Stomach (tissue), 9 donors: Measurements from ENCODE around the gene ARPC1B. TPM values are rescaled to one million over a fixed set of nuclear protein-coding genes. Genes with fewer than 3 reads are reported as not detected.
"Not testable (repeated sequence)": the region's sequence is repeated elsewhere in the genome, so short reads cannot be mapped to it uniquely, and the experiment has no call there.

Source experiments
- DNase-seq, 2 donors: peaks; one replicate each; pipeline versions ENCODE4 v3.0.0 to v3.0.0-alpha.2; 2013 to 2019
- H3K27ac ChIP-seq, 5 donors: fragments of 200-600 bp in 4 of 5; sonication (generic) in 4 of 5; one replicate each; pipeline ENCODE4 v1.5.1; 2013 to 2019; ENCODE audit warnings: mild to moderate bottlenecking in 1 of 5, moderate library complexity in 1 of 5
- H3K27me3 ChIP-seq, 3 donors: fragments of 200-600 bp; sonication (generic); one replicate each; pipeline ENCODE4 v1.5.1; 2017 to 2019; ENCODE audit warnings: mixed run types in 1 of 3
- H3K36me3 ChIP-seq, 4 donors: fragments of 200-600 bp; sonication (generic); 1 replicate in 3 of 4; 2 replicates in 1 of 4; pipeline ENCODE4 v1.5.1; 2016 to 2019
- H3K4me1 ChIP-seq, 4 donors: fragments of 200-600 bp; sonication (generic); one replicate each; pipeline ENCODE4 v1.5.1; 2016 to 2019
- H3K4me3 ChIP-seq, 4 donors: fragments of 200-600 bp; sonication (generic) in 3 of 4; one replicate each; pipeline ENCODE4 v1.5.1; 2016 to 2019; ENCODE audit warnings: mild to moderate bottlenecking in 1 of 4
- H3K9me3 ChIP-seq, 4 donors: fragments of 200-600 bp; sonication (generic); one replicate each; pipeline ENCODE4 v1.5.1; 2016 to 2019
- EP300 ChIP-seq: sonication (generic); formaldehyde crosslinking; IDR thresholded peaks from one replicate; pipeline ENCODE4 v1.6.1; 2017; ENCODE audit warnings: antibody characterized with exemption
- POLR2A ChIP-seq, 4 donors: fragments of 450-650 bp; IDR thresholded peaks; one replicate each; pipeline ENCODE4 v1.6.1; 2016; ENCODE audit warnings: antibody characterized with exemption in 4 of 4, control low read depth in 2 of 4, mild to moderate bottlenecking in 1 of 4, moderate library complexity in 1 of 4
- POLR2AphosphoS5 ChIP-seq, 3 donors: sonication (generic); formaldehyde crosslinking; IDR thresholded peaks; one replicate each; pipeline ENCODE4 v1.6.1; 2016; ENCODE audit warnings: antibody characterized with exemption in 3 of 3
- WGBS, 5 donors: extraction: QIAGEN DNeasy Blood & Tissue Kit in 3 of 5; methylation state at CpG; one replicate each; pipeline versions ENCODE4 v1.1.5 to v1.1.7; 2013 to 2018; 5-methylcytosine and 5-hydroxymethylcytosine counted together
- intact Hi-C: fragments of 100-400 bp; cut with DNase I; formaldehyde crosslinking; loops from one replicate; pipeline ENCODE4 v1.15.1; 2023; ENCODE audit warnings: low total_unique reads
- polyA plus RNA-seq, 3 donors: library from polyadenylated mRNA; stranded (reverse); fragments of 200-250 nt; gene quantifications; one replicate each; pipeline ENCODE4 v1.2.3, GENCODE V29; 2013
- total RNA-seq, 5 donors: library from RNA; depleted of rRNA; stranded (reverse); fragments of >200 nt; gene quantifications; one replicate each; pipeline versions ENCODE4 v1.1.0 to v1.2.3, GENCODE V29; 2014 to 2016
- TF ChIP-seq, protein P1 (sequence below), 7 experiments: fragments of 450-650 bp in 4 of 7; fragments of 200-600 bp in 3 of 7; sonication (generic) in 3 of 7; IDR thresholded peaks; one replicate each; pipeline ENCODE4 v1.5.1; 2016 to 2019; ENCODE audit warnings: antibody characterized with exemption in 7 of 7, control low read depth in 2 of 7, mild to moderate bottlenecking in 1 of 7
- donor health status: healthy with polysubstance abuse.
- donor health status: Bipolar disorder and iron deficiency.
- donor health status: healthy.

ARPC1B gene
- total and polyA plus RNA-seq, 8 donors, result 25.1 to 229 (median 110) TPM

DNA sequence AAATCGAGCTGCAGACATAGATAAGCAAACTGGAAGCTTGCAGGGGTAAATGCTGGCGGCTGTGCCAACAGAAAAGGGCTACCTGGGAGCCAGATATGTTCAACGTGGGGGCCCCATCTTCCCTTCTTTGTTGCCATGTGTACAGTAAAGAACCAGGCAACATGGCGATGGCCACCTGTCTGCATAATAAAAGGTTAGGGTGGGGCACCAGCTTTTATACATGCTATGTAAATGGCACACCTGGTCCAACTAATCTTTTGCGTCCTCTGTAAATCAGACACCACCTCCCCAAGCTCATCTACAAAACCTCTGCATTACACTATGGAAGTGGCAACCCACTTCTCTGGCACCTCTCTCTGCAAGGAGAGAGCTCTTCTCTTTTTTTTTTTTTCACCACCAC lies 48.1 kb downstream of the ARPC1B start:
- no peak for TF ChIP-seq POLR2A (IDR thresholded peaks at IDR 0.05)
- Histone ChIP-seq H3K4me3 (no peak overlapping the region), H3K36me3 (peaks cover 56 to 88% (median 86%) of the 10 kb centered on the region in 4 donors), H3K27me3 (no peaks in the 10 kb centered on the region), H3K9me3 (no peaks in the 10 kb centered on the region), H3K27ac (no peak overlapping the region), H3K4me1 (no peaks in the 10 kb centered on the region)
- DNase-seq, result no peak
- 51 to 75% (median 56%) methylated on average over 5 of the region's 5 CpGs for WGBS, 5 donors
- intact Hi-C loops, result no loop called here

DNA sequence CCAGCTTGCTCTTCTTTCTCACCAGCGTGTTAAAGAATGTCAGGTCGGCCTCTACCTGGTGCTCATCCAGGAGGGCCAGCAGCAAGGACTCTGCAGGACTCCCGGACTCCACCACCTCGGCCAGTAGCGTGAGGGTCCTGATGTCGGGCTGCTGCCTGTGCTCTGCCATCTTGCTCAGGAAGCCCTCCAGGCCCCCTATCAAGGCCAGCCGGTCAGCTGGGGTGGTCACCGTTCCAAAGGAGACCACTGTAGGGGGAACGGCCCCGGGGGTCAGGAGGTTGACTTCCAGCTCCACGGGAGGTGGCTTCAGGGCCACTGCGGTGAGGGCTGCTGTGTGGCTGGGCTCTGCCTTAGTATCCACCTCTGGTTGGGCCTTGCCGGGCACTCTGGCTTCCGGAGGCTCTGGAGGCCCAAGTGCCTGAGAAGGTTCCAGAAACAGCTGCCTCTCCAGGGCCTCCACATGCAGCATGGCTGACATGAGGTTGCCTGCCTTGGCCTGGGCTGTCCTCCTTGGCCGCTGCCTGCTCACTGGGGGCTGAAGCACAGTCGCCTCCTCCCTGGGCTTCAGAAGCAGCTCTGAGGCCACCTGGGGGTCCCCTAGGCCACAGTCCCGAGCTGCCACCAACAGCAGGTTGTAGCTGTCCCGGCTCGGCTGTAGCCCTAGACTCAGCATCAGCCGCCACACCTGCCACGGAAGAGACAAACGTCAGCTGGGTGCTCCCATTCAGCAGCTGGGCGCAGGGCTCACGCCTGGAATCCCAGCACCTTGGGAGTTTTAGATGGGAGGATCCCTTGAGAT lies 50.6 kb downstream of the ARPC1B start:
- no peak for DNase-seq
- Histone ChIP-seq H3K4me1 (no peaks in the 10 kb centered on the region), H3K27ac (no peak overlapping the region), H3K4me3 (no peak overlapping the region), H3K9me3 (no peaks in the 10 kb centered on the region), H3K27me3 (no peaks in the 10 kb centered on the region), H3K36me3 (peaks cover 50 to 87% (median 84%) of the 10 kb centered on the region in 4 donors)
- intact Hi-C loops, result no loop called here
- 92 to 96% (median 94%) methylated on average over 14 to 24 of the region's 24 CpGs for WGBS, 5 donors
- no peak for TF ChIP-seq POLR2AphosphoS5 (IDR thresholded peaks at IDR 0.05)
- TF ChIP-seq POLR2A (IDR thresholded peaks at IDR 0.05), result no peak
- TF ChIP-seq, protein P1, sequence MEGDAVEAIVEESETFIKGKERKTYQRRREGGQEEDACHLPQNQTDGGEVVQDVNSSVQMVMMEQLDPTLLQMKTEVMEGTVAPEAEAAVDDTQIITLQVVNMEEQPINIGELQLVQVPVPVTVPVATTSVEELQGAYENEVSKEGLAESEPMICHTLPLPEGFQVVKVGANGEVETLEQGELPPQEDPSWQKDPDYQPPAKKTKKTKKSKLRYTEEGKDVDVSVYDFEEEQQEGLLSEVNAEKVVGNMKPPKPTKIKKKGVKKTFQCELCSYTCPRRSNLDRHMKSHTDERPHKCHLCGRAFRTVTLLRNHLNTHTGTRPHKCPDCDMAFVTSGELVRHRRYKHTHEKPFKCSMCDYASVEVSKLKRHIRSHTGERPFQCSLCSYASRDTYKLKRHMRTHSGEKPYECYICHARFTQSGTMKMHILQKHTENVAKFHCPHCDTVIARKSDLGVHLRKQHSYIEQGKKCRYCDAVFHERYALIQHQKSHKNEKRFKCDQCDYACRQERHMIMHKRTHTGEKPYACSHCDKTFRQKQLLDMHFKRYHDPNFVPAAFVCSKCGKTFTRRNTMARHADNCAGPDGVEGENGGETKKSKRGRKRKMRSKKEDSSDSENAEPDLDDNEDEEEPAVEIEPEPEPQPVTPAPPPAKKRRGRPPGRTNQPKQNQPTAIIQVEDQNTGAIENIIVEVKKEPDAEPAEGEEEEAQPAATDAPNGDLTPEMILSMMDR (IDR thresholded peaks at IDR 0.05), result no peak
- no peak for TF ChIP-seq EP300

DNA sequence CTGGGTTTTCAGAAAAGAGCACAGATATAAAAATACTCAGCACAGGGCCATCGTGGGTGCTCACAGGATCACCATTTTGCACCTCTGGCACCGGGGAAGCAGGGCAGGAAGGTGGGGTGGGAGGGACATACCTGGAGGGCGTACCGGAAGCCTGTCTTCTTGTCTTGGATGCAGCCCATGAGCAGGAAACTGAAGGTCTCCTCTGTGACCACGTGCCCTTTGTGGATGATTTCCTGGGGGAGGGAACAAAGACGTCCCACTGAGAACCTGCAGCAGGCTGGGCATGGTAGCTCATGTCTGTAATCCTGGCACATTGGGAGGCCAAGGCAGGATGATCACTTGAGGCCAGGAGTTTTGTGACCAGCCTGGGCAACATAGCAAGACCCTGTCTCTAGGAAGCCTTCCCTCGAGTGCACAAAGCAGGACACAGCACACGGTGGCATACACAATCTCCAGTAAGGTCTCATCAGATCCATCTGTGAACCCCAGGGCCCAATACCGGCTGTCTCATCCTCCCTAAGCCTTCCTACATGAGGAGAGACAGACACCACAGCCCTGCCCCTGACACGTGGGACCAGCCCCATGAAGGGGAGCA lies 54.5 kb downstream of the ARPC1B start:
- TF ChIP-seq POLR2A (IDR thresholded peaks at IDR 0.05) (no peak), EP300 (no peak), POLR2AphosphoS5 (IDR thresholded peaks at IDR 0.05) (no peak)
- TF ChIP-seq, protein P1 (IDR thresholded peaks at IDR 0.05), result no peak
- Histone ChIP-seq H3K4me3 (no peak overlapping the region), H3K4me1 (no peaks in the 10 kb centered on the region), H3K27ac (no peak overlapping the region), H3K27me3 (no peaks in the 10 kb centered on the region), H3K36me3 (peaks cover 47 to 93% (median 86%) of the 10 kb centered on the region in 4 donors), H3K9me3 (no peaks in the 10 kb centered on the region)
- intact Hi-C loops, result no loop called here
- WGBS, 5 donors, result 86 to 95% (median 87%) methylated on average over 9 to 10 of the region's 10 CpGs
- DNase-seq, result no peak

DNA sequence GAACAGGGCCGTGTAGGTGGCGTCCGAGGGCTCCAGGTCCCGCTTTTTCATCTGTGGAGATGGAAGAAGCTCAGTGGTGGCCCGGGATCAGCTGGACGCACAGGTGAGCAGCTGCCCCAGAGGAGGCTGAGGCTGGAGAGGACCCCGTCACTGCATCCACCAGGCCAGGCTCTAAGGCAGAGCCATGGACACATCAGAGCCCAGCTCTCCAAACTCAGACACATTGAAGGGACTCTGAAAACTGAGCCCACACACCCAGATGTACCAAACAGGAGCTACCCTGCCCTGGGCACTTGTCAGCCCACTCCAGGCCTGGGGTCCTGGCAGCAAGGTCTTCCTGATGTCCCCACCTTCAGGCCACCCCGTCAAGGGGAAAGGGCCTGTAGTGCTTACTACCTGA lies 55.2 kb downstream of the ARPC1B start:
- no peaks in the 10 kb centered on the region for H3K27me3 ChIP-seq
- 89 to 99% (median 95%) methylated on average over 8 of the region's 8 CpGs for WGBS, 5 donors
- intact Hi-C loops, result no loop called here
- TF ChIP-seq POLR2AphosphoS5 (IDR thresholded peaks at IDR 0.05), result no peak
- H3K27ac ChIP-seq, result no peak overlapping the region
- DNase-seq, result no peak
- peaks cover 42 to 93% (median 86%) of the 10 kb centered on the region in 4 donors for H3K36me3 ChIP-seq
- no peaks in the 10 kb centered on the region for H3K4me1 ChIP-seq
- H3K9me3 ChIP-seq, result no peaks in the 10 kb centered on the region
- H3K4me3 ChIP-seq, result no peak overlapping the region

DNA sequence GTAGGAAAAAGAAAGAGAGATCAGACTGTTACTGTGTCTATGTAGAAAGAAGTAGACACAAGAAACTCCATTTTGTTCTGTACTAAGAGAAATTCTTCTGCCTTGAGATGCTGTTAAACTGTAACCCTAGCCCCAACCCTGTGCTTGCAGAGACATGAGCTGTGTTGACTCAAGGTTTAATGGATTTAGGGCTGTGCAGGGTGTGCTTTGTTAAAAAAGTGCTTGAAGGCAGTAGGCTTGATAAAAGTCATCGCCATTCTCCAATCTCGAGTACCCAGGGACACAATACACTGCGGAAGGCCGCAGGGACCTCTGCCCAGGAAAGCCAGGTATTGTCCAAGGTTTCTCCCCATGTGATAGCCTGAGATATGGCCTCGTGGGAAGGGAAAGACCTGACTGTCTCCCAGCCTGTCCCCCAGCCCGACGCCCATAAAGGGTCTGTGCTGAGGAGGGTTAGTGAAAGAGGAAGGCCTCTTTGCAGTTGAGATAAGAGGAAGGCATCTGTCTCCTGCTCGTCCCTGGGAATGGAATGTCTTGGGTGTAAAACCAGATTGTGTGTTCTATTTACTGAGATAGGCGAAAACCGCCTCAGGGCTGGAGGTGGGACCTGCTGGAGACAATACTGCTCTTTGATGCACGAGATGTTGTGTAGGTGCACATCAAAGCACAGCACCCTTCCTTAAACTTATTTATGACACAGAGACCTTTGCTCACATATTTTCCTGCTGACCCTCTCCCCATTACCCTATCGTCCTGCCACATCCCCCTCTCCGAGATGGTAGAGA lies 57.4 kb downstream of the ARPC1B start:
- H3K9me3 ChIP-seq, H3K4me1 ChIP-seq, H3K4me3 ChIP-seq, H3K27ac ChIP-seq, DNase-seq, H3K27me3 ChIP-seq, intact Hi-C loops: not testable (repeated sequence)
- WGBS, 5 donors, result 71 to 86% (median 80%) methylated on average over 13 of the region's 13 CpGs
- peaks cover 44 to 83% (median 78%) of the 10 kb centered on the region in 4 donors for H3K36me3 ChIP-seq
